IPS-NIHi11 (cell line): Measurements from ENCODE around the gene NLRP1.
"Not testable (repeated sequence)": the region's sequence is repeated elsewhere in the genome, so short reads cannot be mapped to it uniquely, and the experiment has no call there.

ENCODE experiments used
- DNase-seq: peaks from one replicate; pipeline ENCODE4 v3.0.0; 2012; ENCODE audit warnings: mixed read lengths, low spot score

Gene NLRP1

DNA sequence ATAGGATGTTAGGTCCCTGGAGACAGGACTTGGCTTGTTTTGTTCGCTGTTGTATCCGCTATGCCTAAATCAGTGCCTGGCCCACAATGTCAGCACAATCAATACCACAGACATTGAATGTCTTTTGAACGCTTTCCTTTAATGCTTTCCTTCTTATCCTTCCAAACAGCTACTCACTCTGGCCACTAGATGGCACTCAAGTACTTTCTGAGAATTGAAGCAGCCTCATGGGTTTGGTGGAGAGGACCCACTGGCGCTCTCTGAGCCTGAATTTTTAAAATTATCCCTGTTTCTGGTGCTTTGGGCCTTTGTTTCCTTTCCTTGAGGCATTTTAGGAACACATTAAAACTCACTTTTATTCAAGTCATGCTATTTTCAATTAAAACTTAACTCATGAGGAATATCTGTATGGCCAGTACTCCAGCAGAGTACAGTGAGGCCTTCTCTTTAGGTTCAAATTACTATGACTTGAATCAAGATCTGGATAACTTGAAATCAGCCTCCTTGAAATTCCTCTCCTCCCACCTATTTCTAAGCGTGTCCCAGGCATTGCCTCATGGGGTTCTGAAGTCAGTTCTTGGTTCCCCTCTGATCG is 3.2 kb upstream of the NLRP1 start:
- DNase-seq, result peak; percentile 83

DNA sequence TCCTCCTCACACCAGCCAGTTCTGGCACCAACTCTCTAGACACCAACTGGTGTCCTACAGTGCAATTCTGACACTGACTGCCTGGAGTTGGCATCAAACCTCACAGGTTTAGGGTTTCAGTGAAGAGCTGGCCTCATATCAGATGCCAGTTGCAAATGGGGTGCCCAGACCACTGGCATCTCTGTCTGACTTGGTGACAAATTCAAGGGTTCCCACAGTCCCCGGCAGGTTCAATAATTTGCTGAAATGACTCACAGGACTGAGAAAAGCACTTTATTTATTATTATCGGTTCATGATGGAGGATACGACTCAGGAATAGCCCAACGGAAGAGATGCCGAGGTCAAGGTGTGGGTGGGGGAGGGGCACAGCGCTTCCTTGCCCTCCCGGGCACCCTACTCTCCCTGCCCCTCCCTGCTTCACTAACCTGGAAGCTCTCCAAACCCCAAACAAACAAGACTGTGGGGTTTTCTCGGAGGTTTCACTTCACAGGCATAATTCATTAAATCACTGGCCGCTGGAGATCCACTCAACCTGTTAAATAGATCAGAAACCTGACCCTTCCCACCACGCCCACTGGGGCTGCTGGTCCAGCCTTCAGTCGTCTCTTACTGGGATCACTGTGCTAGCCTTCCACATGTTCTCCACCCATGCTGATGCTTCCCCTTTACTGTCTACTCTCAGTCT is 1.7 kb upstream of the NLRP1 start:
- peak; percentile 25 for DNase-seq

DNA sequence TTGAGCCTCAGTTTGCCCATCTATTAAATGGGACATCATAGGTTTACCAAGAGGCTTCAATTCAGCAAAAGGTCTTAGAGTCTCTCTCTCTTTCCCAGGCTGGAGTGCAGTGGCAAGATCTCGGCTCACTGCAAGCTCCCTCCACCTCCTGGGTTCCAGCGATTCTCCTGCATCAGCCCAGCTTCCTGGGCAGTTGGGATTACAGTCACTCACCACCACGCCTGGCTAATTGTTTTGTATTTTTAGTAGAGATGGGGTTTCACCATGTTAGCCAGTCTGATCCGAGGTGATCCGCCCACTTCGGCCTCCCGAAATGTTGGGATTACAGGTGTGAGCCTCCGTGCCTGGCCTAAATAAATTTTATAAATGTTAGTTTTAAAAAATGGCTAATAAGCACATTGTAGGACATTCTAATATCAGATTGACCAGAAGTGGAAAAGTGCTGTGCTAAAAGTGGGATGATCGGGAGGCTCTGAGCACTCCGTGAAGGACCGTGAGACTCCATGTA is 1.0 kb upstream of the NLRP1 start:
- no peak for DNase-seq

DNA sequence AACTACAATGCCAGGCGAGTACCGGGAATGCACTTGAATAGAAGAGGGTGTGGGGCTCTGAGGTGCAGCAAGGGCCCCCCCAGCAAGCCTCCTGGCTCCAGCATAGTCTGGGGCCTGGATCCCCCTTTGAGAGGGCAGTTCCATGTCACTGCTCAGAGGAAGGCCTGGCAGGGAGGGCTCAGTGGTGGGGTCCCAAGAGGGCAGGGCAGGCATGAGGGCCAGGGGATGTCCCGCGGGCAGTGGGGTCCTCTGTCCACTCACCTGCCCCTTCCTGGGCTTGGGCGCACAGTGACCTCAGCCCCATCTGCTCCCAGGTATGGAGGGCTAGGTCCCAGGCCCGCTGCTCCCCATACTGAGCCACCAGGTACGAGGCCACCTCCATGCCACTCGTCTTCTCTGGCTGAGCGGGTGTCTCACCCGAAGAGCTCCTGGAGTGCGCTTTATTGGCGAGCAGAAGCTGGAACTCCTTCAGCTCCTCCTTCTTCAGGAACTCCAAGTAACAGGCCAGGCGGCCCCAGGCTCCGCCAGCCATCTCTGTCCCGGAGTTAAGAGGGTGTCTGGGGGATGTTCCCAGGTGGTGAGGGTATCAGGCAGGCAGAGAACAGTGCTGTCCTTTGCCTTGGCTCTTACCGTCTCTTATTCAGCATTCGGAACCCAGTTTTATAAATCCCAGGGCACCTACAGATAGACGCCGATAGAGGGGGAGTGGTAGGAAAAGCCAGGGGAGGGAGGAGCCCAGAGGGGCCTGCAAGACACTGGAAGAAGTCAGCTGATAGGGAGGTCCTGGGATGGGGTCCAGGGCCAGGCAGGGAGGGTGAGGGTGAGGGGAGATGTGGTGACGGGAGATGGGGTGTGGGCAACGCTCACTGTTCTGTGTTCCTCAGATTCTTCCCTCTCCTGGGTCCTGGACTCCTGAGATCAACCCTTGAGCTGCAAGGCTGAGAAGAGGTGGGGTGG is 605 bp downstream of the NLRP1 start:
- peak; percentile 5 for DNase-seq

DNA sequence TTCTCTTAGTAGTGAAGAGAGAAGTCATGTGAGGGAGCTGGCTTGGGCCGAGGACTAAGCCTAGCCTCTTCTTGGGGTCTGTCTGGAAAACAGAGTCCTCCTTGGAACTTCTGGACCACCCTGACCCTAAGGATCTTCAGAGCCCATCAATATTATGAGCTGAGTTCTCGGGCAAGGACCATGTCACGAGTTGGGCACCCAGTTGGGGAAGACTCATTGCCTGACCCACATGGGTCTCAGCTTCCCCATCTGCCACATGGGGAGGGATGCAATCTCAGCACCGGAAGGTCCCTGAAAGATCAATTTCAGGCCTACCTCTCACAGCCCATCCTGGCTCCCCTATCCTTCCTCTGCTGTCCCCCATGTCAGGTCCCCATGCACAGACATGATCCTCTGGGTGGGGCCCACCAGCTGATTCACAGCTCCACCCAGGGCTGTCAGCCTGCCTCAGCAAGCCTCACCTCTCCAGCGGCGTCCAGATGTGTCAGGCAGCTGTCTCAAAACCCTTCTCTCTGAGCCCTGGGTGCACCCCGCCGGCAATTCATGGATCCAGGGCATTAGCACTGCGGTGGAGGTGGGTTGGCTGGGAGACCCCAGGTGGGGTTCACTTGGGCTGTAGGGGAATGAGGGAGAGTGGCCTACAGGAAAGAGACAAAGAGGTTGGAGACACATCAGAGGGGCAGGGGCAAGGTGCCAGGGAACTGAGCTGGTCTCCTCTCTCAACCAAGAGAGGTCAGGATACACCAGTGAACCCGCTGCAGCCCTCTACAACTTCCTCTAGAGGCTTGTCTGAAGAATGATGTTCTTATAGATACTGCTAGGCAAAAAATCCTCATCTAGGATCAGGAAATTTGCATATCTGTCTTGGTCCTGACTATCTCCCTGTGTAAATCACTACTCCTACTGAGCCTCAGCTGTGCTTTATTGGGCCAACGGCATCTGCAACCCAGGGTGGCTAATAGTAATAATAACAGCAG is 1.8 kb downstream of the NLRP1 start:
- DNase-seq, result peak; percentile 1

DNA sequence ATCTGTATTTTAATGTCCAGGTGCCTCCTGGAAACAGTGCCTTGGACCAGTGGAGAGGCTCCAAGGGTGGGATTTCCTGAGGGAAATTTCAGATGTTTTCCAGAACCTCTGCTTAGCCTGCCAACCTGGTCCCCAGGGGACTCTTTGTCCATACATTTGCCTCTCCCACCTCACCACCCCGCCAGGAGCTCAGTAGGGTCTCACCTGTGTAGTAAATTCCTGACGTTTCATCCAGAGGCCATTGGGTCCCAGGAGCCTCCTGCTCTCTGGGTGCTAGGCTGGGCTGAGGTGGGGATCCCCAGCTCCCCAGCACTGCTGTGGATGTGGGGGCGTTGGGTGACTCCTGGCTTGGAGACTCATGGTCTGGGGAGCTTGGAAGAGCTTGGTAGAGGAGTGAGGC is 2.7 kb downstream of the NLRP1 start:
- peak; percentile 3 for DNase-seq

DNA sequence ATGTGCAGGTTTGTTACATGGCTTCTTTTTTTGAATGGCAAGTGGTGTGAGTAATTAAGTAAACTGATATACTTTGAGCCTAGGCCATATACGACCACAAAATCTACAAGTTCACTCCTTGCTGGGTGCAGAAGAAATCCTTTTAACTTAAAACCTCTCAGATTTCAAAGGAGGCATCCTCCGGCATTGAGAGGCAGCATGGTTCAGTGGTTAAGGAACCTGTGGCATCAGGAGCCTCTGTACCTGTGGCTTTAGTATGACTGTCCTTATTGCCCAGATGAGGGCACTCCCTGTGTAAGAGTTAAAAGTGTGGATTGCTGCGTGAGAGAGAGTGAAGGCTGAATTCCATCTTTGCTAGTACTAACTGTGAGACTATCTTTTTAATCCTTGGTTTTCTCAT is 3.3 kb downstream of the NLRP1 start:
- DNase-seq, result no peak

DNA sequence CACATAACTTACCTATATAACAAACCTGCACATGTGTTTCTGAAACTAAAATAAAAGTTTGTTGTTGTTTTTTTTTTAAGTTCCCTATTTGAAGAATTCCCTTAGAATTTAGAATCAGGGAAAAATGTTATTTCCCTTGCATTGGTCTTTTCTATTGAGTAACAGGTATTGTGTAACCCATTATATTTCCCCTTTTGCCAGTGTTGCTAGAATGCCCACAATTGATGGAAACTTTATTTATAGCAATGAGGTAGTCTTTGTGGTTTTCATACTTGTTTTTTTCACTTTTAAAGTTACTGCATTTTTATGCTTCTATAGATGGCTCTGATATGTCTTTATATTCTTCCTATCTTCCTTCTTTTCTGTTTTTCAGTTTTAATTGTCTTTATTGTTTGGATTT is 3.9 kb downstream of the NLRP1 start:
- no peak for DNase-seq

DNA sequence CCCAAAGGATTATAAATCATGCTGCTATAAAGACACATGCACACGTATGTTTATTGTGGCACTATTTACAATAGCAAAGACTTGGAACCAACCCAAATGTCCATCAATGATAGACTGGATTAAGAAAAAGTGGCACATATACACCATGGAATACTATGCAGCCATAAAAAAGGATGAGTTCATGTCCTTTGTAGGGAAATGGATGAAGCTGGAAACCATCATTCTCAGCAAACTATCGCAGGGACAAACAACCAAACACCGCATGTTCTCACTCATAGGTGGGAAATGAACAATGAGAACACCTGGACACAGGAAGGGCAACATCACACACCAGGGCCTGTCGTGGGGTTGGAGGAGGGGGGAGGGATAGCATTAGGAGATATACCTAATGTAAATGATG is 5.5 kb downstream of the NLRP1 start:
- DNase-seq, result not testable (repeated sequence)

DNA sequence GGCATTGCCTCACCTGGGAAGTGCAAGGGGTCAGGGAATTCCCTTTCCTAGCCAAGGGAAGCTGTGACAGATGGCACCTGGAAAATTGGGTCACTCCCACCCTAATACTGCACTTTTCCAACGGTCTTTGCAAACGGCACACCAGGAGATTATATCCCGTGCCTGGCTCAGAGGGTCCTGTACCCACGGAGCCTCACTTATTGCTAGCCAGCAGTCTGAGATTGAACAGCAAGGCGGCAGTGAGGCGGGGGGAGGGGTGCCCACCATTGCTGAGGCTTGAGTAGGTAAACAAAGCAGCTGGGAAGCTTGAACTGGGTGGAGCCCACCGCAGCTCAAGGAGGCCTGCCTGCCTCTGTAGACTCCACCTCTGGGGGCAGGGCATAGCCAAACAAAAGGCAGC is 11.3 kb downstream of the NLRP1 start:
- DNase-seq, result not testable (repeated sequence)

DNA sequence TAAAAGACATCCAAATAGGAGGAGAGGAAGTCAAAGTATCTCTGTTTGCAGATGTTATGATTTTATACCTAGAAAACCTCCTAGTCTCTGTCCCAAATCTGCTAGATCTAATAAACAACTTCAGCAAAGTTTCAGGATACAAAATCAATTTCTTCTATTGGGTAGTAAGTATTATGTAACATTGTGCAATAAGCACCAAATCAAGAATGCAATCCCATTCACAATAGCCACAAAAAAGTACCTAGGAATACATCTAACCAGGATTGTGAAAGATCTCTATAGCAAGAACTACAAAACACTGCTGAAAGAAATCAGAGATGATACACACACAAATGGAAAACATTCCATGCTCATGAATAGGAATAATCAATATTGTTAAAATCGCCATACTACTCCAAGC is 13.0 kb downstream of the NLRP1 start:
- no peak for DNase-seq

DNA sequence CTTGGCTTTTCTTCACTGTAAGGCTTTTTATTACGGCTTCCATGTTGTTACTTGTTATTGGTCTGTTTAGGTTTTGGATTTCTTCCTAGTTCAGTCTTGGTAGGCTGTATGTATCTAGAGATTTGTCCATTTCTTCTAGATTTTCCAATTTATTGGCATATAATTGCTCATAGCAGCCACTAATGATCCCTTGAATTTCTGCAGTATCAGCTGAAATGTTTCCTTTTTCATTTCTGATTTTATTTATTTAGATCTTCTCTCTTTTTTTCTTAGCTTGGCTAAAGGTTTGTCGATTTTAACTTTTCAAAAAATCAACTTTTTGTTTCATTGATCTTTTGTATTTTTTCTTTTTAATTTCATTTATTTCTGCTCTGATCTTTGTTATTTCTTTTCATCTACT is 18.5 kb downstream of the NLRP1 start:
- DNase-seq, result no peak

DNA sequence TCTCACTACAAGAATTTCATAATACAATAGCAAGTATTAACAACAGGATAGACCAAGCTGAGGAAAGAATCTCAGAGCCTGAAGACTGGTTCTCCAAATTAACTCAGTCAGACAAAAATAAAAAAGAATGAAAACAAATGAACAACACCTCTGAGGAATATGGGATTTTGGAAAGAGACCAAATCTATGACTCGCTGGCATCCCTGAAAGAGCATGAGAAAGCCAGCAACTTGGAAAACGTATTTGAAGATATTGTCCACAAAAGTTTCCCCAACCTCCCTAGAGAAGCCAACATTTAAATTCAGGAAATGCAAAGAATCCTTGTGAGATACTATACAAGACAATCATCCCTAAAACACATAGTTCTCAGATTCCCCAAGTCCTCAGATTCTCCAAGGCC is 20.9 kb downstream of the NLRP1 start:
- no peak for DNase-seq

DNA sequence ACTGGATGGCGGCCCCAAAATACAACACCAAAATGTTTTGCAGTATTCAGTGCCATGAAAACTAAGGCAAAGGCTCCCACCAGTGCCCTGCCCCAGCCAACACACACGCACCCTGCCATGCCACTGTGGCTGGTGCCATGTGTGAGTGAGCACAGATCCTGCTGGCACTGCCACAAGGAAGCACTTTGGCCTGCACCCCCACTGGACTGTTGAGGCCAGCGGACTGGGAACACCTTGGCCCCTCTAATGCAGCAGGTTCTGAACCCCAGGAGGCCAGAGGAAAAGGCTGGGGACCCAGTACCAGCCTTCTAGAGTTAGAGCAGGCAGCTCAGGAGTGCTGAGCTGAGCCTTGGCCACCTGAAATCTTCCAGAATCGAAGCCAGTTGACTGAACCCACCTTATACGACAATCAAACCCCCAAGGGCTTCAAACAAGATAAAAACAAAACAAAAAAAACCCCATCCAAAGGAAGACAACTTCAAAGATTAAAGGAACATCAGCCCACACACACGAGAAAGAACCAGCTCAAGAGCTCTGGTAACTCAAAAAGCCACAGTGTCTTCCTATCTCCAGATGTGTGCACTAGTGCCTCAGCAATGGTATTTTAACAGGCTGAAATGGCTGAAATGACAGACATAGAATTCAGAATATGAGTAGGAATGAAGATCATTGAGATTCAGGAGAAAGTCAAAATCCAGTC is 21.5 kb downstream of the NLRP1 start:
- DNase-seq, result no peak

DNA sequence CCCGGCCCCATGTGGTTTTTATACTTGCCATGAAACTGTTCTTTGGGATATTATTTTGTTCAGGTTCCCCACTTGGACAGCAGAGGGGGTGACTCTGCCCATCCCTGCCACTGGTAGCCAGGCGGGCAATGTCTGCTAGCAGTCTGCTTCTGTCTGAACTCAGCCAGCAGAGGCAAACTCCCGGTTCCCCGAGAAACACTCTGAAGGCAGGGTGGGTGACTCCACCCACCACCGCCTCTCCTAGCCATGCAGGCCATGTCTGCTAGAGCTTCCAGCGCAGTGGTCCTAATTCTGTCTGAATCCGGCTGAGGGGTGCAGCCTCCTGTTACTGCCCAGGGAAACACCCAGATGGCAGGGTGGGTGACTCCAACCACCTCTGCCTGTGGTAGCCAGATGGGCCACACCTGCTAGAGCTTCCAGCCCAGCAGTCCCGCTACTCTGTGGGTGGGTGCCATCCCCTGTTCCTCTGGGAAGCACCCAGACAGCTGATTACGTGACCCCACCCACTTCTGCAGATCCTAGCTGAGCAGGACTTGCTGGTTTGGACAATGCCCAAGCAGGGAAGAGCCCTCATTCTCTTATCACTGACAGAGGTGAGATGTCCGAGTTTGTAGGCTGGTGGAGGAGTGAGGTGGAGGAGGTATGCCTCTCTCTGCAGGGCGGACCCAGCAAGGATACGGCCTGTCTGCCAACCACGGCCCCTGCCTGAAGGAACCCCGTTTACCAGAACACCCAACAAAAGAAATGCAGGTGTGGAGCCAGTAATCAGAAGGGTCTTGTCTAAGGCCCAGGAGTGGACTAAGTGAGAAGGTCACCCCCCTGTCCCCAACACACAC is 22.4 kb downstream of the NLRP1 start:
- peak; percentile 38 for DNase-seq

DNA sequence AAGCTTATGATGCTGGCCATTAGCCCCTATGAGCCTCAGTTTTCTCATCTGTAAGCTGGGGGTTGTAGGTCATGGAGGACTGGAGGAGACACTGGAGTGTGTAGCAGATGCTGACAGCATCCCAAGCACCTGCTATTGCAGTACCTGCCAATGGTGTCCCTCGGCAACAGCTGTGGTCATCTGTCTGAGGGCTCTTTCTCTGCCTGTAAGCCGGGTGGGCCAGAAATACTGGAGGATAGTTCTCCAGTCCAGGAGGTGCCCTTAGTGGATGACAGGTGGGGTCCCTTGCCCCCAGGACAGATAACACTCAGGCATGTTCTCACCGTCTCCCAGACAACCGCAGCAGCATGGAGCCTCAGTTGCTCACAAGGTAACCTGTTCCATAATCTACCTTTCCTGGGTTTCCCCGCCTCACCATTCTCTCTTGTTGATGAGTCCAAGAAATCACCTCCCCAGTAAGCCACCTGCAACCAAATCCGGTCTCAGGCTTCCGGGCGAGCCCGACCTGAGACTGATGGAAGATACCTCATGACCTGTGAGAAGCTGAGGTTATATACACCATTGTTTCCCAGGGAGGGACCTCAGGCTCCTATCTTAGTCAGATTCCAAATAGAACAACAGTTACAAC is 23.8 kb downstream of the NLRP1 start:
- peak; percentile 1 for DNase-seq

DNA sequence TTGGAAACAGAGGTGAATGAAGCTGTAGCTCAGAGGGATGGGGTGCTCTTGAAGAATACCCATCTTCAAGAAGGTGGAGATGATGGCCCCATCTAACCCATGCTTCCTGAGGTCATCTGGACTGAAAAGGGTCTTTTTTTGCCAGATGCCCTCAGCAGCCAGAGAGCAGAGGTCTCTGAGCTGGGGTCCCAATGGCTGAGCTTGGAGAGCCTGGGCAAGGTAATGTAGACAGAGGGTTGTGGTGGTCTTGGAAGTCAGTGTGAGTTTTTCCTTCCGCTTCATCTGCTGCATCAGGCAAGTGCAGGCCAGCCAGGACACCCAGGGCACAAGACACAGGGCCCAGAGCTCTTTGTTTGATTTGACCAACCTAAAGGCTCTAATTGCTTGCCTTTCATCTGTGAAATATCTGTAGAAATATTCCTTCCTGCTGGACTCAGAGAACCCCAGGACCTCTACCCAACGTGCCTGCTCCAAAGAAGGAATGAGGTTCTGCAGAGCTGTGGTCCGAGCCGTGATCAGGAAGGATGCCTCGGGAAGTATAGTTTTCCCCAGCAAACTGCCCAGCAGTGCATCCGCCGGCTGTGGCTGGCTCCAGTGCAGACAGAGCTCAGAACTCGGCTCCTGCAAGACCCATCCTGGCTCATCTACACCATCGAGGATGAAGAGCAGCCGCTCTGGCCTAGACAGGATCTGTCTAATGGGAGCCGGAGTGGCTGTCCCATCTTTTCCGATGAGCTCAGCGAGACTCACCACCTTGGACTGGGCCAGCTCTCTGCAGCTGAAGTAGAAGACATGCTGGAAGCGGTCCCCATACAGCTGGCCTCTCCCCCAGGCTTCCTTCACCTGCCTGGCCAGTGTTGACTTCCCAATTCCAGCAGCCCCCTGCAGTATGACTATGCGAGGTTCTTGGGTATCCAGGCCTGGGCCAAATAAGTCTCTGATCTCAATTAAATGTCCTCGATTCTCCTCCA is 25.2 kb downstream of the NLRP1 start:
- DNase-seq, result peak; percentile 2

DNA sequence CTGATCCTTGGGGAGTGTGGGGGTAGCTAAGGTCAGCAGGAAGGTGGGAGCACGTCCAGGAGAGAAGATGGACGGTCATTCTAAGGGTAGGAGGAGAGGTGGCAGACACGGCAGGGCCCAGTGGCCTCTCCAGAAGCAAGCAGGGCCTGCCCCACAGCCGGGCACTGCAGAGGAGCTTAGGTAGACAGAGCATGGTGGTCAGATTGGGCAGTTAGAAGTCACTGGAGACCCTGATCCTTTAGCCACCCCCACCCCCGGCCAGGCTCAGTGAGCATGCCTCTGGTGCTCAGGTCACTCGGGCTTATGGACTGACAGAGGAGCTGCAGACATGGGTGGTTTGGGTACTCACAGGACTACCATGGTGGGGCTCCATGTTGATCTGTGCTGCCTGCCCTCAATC is 26.3 kb downstream of the NLRP1 start:
- DNase-seq, result peak; percentile 1
